ENCODE data around the gene EXOC6.

DNA sequence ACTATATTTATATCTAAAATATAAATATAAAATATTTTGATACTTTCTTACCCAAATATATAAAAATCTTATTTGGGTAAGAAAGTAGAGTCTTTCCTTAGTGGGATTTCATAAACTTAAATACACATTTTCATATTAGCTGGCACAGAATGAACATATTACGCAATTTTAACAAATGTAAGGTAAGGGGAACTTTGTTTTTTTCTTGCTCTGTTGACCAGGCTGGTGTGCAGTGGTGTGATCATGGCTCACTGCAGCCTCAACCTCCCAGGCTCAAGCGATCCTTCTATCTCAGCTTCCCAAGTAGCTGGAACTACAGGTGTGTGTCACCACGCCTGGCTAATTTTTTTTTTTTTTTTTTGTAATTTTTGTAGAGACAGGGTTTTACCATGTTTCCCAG lies 243.6 kb downstream of the EXOC6 start:
- TF ChIP-seq EZH2 (IDR thresholded peaks at IDR 0.05; ENCODE audit: low read length), result no peak
- TF ChIP-seq, protein P1, sequence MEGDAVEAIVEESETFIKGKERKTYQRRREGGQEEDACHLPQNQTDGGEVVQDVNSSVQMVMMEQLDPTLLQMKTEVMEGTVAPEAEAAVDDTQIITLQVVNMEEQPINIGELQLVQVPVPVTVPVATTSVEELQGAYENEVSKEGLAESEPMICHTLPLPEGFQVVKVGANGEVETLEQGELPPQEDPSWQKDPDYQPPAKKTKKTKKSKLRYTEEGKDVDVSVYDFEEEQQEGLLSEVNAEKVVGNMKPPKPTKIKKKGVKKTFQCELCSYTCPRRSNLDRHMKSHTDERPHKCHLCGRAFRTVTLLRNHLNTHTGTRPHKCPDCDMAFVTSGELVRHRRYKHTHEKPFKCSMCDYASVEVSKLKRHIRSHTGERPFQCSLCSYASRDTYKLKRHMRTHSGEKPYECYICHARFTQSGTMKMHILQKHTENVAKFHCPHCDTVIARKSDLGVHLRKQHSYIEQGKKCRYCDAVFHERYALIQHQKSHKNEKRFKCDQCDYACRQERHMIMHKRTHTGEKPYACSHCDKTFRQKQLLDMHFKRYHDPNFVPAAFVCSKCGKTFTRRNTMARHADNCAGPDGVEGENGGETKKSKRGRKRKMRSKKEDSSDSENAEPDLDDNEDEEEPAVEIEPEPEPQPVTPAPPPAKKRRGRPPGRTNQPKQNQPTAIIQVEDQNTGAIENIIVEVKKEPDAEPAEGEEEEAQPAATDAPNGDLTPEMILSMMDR (optimal IDR thresholded peaks at IDR 0.05 in 1 of 3, IDR thresholded peaks at IDR 0.05 in 1 of 3, conservative IDR thresholded peaks at IDR 0.05 in 1 of 3; ENCODE audit: extremely low read depth in 1 of 3, insufficient read depth in 2 of 3, low read length in 3 of 3), result no peak
